HG02884 (cell line): Measurements from ENCODE around the gene HNF4A.

Experiments
- ATAC-seq: cut with Tn5 transposase; IDR thresholded peaks from one replicate; pipeline ENCODE4 v1.9.1; 2021; ENCODE audit warnings: mild to moderate bottlenecking, moderate library complexity; ENCODE audit not compliant: unreplicated experiment

Gene HNF4A

DNA sequence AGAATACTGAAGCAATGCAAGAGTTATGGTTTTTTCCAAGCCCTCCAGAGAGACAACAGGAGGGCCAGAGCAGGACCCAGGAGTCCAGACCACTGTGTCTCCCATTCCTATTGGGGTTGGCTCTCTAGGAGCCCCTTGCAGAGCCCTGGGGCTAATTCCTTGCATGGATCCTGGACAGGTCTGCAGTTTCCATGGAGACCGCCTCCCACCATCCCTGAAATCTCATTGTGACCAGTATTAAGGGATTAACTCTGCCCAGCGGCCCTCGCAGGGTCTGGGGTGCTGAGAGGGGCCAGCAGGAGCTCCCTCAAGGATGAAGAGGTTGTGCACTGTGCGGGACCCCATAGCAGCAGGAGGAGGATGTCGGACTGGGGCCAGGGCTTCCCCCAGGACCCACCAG is 34.8 kb downstream of the HNF4A start:
- ATAC-seq: no peak

DNA sequence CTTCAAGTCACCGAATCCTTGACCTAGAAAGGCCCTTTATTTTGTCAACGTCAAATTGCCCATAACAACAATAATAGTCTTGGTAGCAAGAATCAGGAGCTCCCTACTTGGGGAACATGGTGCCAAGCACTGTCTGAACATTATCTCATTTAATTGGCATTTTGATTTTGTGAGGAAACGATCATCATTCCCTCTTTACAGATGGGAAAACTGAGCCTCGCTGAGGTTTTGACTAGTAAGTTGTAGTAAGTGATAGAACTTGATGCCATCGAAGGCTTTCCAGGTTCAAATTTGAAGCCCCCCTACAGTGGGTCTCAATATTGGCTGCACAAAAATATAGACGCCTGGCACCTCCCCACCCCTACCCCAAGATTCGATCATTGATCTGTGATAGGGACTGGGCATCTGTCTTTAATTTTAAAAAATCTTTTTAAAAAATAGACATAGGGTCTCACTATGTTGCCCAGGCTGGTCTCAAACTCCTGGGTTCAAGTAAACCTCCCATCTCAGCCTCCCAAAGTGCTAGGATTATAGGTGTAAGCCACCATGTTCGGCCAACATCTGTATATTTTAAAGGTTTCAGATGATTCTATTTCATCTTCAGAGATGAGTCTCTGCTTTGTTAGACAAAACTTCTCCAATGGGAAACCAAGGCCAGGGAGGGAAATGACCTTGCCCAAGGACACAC is 36.7 kb downstream of the HNF4A start:
- no peak for ATAC-seq

DNA sequence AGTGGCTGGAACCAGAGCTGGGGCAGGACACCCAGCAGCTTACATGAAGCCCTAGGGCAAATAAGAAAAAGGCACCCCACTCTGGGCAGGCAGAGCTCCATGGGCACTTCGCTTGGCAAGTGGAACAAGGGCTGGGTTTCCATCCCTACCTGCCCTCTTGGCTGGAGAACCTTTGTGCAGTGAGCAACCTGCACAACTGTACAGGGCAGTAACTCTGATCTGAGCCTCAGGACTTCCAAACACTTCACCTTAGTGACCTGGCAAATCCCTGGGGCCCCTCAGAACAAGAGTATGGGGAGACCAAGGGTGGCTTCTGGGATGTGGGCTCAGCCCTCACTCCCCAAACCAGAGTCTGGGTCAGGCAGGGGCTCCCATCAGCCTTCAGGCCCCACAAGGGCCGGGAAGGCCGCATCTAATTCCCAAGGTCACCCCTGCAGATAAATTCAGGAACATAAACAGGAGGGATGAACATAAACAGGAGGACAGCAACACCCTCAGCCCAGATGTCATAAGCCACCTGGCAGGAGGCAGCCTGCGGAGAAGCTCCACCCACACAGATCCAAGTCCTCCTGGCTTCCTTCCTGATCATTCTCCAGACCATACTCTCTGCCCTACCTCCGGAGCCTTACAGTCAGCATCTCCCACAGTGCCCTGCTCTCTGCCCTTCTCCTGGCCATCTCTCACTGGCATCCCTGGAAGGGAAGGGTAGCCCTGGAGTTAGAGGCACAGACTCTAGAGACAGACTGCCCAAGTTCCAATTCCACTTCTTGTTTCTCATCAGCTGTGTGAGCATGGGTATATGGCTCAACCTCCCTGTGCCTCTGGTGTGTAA is 37.5 kb downstream of the HNF4A start:
- no peak for ATAC-seq

DNA sequence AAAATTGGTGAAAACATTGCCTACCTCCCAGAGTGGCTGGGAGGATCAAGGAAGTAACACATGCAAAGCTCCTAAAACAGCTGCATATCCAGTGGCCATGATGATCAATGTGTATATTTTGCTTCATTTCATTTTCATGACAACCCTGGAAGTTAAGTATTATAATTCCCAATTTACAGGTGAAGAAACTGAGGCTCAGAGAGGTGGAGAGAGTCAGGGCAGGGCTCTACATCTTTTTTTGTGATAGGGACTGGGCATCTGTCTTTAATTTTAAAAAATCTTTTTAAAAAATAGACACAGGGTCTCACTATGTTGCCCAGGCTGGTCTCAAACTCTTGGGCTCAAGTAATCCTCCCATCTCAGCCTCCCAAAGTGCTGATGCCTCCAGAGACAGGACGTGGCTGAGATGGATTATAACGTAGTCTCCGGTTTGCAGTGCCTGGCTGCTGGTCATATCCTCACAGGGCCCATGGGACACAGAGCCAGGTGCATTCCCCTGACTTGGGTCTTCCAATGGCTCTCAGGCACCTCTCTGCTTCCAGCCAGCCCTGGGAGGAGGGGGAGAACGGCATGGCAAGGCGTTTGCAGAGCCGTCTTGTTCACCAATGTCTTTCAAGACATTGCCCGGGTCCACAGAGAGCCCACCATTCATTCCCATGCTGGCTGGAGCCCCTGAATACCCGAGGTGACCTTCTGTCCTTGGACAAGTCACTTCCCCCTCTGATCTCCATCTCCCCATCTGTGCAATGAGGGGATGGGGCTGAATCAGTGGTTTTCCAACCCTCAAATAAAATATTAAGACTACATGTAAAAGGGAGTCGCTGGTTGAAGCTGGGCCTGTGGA is 38.3 kb downstream of the HNF4A start:
- no peak for ATAC-seq

DNA sequence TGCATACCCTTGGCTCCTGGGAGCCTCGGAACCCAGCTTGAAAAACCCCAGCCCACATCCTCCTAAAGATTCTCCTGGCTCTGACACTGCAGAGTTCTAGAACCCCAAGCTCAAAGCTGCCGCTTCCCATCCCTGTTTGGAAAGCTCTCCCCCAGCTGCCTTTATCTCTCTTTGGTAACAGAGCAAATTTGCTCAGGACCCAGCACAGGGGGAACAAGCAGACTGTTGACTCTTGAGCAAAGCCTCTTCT is 38.9 kb downstream of the HNF4A start:
- ATAC-seq: no peak

DNA sequence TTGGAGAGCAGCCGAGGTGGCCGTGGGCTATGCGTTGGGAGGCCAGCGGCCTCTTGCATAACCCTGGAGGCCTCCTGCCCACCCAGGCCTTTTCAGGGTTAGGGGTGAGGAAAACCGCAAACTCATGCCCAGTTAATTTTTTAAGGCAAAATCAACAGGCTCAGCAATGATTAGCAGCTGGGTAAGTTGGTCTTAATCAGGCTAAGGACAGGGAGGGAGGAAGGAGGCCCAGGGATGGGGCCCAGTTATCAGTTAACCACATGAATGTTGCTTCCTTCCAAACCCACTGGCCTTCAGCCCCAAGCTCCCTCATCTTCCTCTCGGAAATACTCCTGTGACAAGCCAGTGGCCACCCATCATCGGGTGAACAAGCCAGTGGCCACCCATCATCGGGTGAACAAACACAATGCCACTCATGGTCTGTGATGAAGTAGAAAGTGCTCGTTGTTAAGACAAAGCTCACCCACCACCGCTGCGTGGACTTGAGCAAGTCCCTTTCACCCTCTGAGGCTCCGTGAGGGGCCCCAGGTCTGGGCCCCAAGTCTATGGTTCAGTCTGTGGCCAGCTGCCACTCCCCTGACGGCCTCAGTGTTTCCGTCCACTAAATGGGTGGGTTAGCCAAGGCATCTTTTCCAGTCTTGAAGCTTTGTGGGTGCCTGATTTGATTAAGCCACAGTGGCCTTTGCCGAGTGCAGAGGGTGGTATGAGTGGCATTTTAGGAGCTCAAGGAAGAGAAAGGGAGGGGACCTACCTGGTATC is 39.4 kb downstream of the HNF4A start:
- no peak for ATAC-seq

DNA sequence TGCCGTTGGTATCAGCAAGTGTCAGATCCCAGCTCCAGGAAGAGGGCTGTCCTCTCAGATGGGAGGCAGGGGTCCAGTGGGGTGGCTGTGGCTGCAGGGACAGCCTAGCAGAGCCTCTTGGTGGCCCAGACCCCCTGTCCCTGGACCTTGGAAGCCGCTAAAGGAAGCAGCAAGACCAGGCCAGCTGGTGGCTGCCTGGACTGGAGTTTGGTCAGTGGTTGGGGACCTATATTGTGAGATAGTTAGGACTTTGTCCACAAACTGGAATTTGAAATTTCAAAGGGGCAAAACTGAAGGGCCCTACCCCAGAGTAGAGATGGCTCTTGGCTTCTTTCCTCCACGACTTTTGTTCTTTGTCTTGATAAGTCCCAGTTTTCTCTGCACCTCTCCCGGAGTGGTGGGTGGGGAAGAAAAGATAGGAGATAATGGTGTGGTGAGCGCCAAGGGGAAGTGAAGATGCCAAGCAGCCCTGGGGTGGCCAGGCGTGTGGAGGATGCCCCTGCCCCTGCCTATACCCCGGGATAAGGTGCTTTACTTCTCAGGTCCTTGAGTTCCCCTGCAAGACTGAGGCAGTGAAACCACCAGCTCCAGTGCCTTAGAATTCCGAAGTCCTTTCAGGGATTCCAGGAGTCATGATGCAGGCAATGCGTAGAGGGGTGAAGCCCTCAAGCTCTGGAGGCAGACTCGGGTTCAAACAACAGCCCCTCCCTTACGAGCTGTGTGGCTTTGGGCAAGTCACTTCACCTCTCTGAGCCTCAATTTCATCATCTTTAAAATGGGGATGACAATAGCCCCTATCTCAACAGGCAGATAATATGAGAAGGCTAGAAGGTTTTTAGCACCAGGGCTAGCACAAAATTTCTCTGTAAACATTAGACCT is 40.2 kb downstream of the HNF4A start:
- ATAC-seq: no peak

DNA sequence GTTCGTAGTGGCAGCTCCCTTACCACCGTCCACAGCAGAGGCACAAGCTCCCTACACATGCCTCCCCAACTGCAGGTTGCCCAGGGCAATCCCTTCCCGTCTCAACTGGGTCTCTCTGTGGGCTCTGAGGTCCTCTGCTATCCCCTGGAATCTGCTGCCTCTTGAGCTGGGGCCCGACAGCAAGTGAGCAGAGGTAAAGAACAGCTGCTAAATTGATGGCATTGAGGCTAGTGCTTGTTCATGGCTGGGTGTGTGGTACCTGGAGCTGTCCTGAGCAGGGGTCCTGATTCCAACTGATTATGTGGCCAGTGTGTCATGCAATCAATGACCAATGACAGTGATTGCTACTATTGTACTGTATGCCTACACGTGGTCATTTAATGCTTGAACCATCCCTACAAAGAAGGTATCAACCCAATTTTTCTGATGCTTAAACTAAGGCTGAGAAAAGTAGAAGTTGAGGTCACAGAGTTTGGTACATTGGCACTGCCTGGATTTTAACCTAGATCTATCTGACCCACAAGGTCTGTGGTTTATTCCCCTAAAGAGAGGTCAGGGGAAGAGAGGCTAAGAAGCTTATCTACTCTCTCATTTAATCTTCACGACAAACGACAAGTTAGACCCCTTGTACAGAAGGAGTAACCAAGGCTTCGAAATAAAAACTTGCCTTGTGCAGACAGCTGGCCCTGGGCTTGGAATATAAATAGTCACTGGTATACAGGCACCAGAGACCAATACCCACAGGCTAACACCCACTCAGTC is 41.1 kb downstream of the HNF4A start:
- ATAC-seq: no peak

DNA sequence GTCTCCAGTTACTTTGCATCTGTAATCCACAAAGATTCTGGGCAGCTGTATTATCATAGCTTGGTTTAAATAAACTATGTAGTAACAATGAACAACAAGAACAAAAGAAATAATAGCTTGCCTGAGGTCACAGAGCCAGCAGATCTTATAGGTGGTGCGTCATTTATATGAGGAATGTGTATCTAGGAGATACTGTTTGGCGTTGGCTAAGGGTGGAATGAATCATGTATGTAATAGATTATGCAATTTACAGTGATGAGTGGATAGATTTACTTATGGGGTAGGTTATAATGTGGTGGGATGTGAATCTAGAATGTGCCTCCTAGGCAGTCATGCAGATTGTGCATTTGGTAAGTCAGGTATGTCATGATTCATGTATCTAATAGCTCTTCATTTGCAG is 42.8 kb downstream of the HNF4A start:
- no peak for ATAC-seq

DNA sequence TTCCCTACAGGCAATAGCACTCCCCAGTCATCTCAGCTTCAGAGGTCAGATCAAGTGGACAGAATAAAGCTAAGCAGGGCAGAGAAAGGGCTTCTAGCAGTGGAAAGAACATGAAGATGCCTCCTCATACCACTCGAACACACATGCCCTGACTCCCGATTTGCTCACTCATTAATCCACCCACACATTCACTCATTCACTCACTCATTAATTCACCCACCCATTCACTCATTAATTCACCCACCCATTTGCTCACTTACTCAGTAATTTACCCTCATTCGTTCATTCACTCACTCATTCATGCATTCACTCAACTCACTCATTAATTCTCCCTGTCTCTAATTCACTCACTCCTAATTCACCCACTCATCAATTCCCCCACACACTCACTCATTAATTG is 43.9 kb downstream of the HNF4A start:
- ATAC-seq: no peak

DNA sequence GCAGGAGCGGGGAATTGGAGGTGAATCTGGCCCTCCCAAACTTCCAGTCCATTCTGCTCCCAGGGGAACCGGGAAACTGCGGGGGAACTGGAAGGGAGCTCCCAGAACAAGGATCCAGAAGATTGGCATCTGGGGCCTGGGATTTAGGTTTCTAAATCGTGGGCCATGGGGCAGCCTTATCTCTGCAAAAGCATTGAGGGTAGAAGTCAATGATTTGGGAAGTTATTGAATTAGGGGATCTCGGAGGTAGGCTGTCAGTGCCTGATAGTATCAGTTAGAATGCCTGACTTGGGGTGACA is 45.1 kb downstream of the HNF4A start:
- ATAC-seq: no peak

DNA sequence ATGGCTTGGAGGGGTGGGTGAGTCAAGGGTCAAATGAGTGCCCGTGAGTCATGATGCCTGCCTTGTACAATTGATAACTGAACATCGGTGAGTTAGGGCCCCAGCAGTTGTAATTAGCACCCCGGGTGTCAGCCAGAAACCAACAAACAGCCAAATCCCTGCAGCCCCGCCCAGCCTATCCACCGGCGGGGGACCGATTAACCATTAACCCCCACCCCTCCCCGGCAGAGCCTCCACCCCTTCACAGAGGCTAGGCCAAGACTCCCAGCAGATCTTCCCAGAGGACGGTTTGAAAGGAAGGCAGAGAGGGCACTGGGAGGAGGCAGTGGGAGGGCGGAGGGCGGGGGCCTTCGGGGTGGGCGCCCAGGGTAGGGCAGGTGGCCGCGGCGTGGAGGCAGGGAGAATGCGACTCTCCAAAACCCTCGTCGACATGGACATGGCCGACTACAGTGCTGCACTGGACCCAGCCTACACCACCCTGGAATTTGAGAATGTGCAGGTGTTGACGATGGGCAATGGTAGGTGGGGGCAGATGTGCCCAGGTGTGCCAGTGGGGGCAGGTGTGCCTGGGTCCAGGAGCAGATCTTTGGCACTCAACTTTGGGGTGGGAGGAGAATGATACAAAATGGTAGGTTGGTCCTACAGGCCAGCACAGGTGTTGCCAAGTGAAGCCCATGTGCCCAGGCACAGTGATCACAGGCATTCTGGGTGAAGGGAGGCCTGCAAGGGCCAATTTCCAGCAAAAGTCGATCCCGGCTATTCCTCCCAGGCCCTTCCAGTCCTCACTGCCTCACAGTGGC is 45.7 kb downstream of the HNF4A start:
- ATAC-seq: no peak

DNA sequence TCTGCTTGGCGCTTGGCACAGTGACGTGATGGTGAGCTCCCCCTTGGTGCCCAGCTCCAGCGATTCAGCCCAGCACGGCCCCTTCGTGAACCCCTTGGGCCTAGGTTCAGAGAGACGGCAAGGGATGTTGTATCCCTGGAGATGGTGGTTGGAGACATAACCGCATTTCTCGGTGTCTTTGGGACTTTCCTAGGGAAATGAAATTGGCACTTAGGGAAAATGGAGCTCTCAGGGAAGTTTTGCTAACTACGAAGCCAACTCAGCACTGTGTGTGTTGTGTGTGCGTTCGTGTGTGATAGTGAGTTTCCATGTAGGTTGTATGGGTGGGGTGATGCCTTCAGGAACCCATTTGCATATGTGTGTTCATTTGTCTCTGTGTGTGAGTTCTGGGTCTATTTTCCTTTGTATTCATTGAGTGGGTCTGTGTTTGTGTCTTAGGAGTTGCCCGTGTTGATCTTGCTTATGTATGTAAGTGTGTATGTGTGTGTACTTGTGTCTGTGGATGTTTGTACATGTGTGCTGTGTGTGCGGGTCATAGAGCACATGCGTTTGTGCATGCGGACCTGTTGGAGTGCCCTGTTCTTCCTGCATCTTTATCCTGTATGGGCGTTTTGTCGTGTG is 46.4 kb downstream of the HNF4A start:
- no peak for ATAC-seq

DNA sequence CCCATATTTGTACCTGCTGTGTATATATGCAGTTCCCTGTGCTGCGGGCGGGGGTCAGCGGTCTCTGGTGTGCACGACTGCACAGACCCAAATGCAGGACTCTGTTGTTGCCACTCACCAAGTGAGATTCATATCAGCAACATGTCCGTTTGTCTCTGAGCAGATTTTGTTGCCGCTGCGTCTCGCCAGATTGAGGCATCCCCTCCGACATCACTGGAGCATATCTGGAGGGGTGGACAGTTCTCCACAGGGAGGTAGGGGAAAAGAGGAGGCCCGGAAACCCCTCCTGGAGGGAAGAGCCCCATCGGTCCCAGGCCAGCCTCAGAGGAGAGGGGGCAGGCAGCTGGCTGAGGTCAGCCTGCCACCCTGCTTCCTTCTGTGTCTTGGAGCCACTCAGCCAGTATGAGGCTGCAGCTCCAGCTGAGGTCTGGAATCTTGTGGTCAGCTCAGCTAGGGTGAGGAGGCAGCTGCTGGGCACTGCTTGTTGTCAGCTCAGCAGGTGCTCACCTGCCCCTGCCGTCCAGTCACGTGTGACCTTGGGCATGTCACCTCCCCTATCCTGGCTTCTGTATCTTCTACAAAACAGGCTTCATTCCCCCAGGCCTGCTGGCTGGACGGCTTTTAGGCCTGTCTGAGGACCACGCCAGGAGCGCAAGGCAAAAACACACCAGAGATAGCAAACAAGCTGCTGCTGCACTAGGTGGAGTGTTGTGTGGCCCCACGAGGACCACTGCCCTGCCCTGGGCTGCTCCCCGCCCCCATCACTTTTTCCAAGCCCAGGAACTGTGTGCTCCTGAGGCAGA is 47.1 kb downstream of the HNF4A start:
- no peak for ATAC-seq

DNA sequence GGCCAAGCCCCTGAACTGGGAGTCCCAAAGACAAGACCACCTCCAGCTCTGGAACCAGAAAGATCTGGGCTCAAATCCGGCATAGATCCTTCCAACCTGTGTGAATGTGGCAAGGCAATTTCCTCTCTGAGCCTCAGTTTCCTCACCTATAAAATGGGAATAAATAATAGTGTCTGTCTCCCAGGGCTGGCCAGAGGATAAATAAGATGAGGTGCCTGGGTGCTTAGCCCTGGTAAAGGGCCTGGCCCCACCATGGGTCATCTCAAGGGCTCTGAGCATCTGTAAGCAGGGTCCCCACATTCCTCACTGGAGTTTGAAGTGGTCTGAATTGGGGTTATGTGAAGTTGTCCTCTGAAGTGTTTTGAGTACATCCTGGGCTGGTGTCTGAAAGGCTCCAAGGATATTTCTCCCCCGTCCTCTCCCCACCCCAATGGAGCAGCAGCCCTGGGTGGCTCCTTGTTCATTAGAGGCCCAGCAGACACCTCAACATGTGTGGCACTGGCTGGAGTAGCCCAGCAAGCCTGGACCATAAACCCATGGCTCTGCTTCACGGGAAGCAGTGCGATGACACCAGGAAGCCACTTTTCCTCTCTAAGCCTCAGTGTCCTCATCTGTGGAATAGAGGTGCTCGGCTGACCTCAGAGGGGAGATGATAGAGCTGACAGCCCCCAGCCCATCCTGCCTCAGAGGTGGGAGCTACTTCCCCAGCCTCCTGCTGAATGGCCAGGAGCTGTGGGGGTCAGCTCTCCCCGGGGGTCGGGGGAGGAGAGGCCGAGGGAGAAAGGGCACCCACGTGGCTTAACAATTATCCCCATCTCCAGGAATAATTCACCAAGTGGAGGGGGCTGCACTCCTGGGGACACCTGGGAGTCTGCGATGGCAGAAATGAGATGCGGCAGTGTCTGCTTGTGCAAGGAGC is 48.0 kb downstream of the HNF4A start:
- ATAC-seq: no peak
